IPS-20b (cell line): Measurements from ENCODE around the gene RPRD2.
"Not testable (repeated sequence)": the region's sequence is repeated elsewhere in the genome, so short reads cannot be mapped to it uniquely, and the experiment has no call there.

Experiments used
- H3K27ac ChIP-seq: one replicate; pipeline ENCODE4 v1.5.1; 2013; ENCODE audit warnings: low read length
- H3K27me3 ChIP-seq: 2 replicates; pipeline ENCODE4 v1.6.1; 2013; ENCODE audit warnings: mild to moderate bottlenecking, low read length, inconsistent platforms; ENCODE audit not compliant: insufficient read depth
- H3K36me3 ChIP-seq: 2 replicates; pipeline ENCODE4 v1.6.1; 2013; ENCODE audit warnings: low read depth, mild to moderate bottlenecking, inconsistent platforms, low read length, moderate library complexity; ENCODE audit not compliant: insufficient read depth
- H3K4me1 ChIP-seq: 2 replicates; pipeline ENCODE4 v1.6.1; 2013; ENCODE audit warnings: mild to moderate bottlenecking, control low read depth, inconsistent platforms, low read length, moderate library complexity; ENCODE audit not compliant: insufficient read depth
- H3K4me3 ChIP-seq: 2 replicates; pipeline ENCODE4 v1.5.1; 2013; ENCODE audit warnings: mild to moderate bottlenecking, low read length, inconsistent platforms
- H3K9ac ChIP-seq: 2 replicates; pipeline ENCODE4 v1.6.1; 2013; ENCODE audit warnings: low read depth, mild to moderate bottlenecking, inconsistent platforms, low read length, moderate library complexity
- H3K9me3 ChIP-seq: 2 replicates; pipeline ENCODE4 v1.6.1; 2013; ENCODE audit warnings: mild to moderate bottlenecking, low read depth, low read length, inconsistent platforms; ENCODE audit not compliant: insufficient read depth

Gene RPRD2

GRCh38 chr1:150395115-150395514 lies 31.2 kb downstream of the RPRD2 start:
- not testable (repeated sequence) for H3K9me3 ChIP-seq, H3K4me3 ChIP-seq, H3K27me3 ChIP-seq, H3K27ac ChIP-seq, H3K9ac ChIP-seq, H3K36me3 ChIP-seq, H3K4me1 ChIP-seq

- Histone ChIP-seq H3K27ac (no peak overlapping the region), H3K36me3 (no peaks in the 10 kb centered on the region), H3K27me3 (no peaks in the 10 kb centered on the region), H3K9ac (no peak overlapping the region), H3K9me3 (no peaks in the 10 kb centered on the region), H3K4me3 (no peak overlapping the region), H3K4me1 (no peaks in the 10 kb centered on the region)
These were observed 33.6 kb downstream of the RPRD2 start for GRCh38 chr1:150397392-150398032.

- no peak overlapping the region for H3K4me3 ChIP-seq
- H3K36me3 ChIP-seq, result no peaks in the 10 kb centered on the region
- H3K9ac ChIP-seq, result no peak overlapping the region
- H3K4me1 ChIP-seq, result peaks cover 18% of the 10 kb centered on the region
- H3K9me3 ChIP-seq, result no peaks in the 10 kb centered on the region
- no peaks in the 10 kb centered on the region for H3K27me3 ChIP-seq
- no peak overlapping the region for H3K27ac ChIP-seq
These were observed 40.5 kb downstream of the RPRD2 start for GRCh38 chr1:150404465-150404864.

- H3K36me3 ChIP-seq, result no peaks in the 10 kb centered on the region
- no peaks in the 10 kb centered on the region for H3K27me3 ChIP-seq
- peaks cover 18% of the 10 kb centered on the region for H3K4me1 ChIP-seq
- no peak overlapping the region for H3K27ac ChIP-seq
- no peak overlapping the region for H3K9ac ChIP-seq
- no peaks in the 10 kb centered on the region for H3K9me3 ChIP-seq
- H3K4me3 ChIP-seq, result no peak overlapping the region
These were observed 41.7 kb downstream of the RPRD2 start for GRCh38 chr1:150405660-150406059.

GRCh38 chr1:150406483-150406882 lies 42.5 kb downstream of the RPRD2 start:
- Histone ChIP-seq H3K9me3 (no peaks in the 10 kb centered on the region), H3K27ac (no peak overlapping the region), H3K36me3 (no peaks in the 10 kb centered on the region), H3K9ac (no peak overlapping the region), H3K4me1 (peaks cover 18% of the 10 kb centered on the region), H3K27me3 (no peaks in the 10 kb centered on the region), H3K4me3 (no peak overlapping the region)

- peaks cover 18% of the 10 kb centered on the region for H3K4me1 ChIP-seq
- no peaks in the 10 kb centered on the region for H3K36me3 ChIP-seq
- no peak overlapping the region for H3K27ac ChIP-seq
- no peak overlapping the region for H3K9ac ChIP-seq
- H3K27me3 ChIP-seq, result no peaks in the 10 kb centered on the region
- H3K9me3 ChIP-seq, result no peaks in the 10 kb centered on the region
- H3K4me3 ChIP-seq, result no peak overlapping the region
These were observed 43.4 kb downstream of the RPRD2 start for GRCh38 chr1:150407330-150407729.

- H3K4me1 ChIP-seq, result peaks cover 18% of the 10 kb centered on the region
- no peaks in the 10 kb centered on the region for H3K9me3 ChIP-seq
- no peak overlapping the region for H3K27ac ChIP-seq
- no peaks in the 10 kb centered on the region for H3K36me3 ChIP-seq
- H3K27me3 ChIP-seq, result no peaks in the 10 kb centered on the region
- no peak overlapping the region for H3K4me3 ChIP-seq
- no peak overlapping the region for H3K9ac ChIP-seq
These were observed 44.9 kb downstream of the RPRD2 start for GRCh38 chr1:150408800-150409199.

- H3K9me3 ChIP-seq, result no peaks in the 10 kb centered on the region
- H3K4me1 ChIP-seq, result peaks cover 18% of the 10 kb centered on the region
- H3K27me3 ChIP-seq, result no peaks in the 10 kb centered on the region
- H3K4me3 ChIP-seq, result no peak overlapping the region
- no peak overlapping the region for H3K27ac ChIP-seq
- H3K9ac ChIP-seq, result no peak overlapping the region
- no peaks in the 10 kb centered on the region for H3K36me3 ChIP-seq
These were observed 45.8 kb downstream of the RPRD2 start for GRCh38 chr1:150409504-150410362.

GRCh38 chr1:150410582-150411101 lies 46.7 kb downstream of the RPRD2 start:
- Histone ChIP-seq H3K4me1 (peaks cover 18% of the 10 kb centered on the region), H3K27ac (no peak overlapping the region)

GRCh38 chr1:150414592-150414991 lies 50.6 kb downstream of the RPRD2 start:
- Histone ChIP-seq H3K9ac (no peak overlapping the region), H3K9me3 (no peaks in the 10 kb centered on the region), H3K4me1 (no peaks in the 10 kb centered on the region), H3K27me3 (no peaks in the 10 kb centered on the region), H3K4me3 (no peak overlapping the region), H3K36me3 (peaks cover 17% of the 10 kb centered on the region; the same call in 1 of the 2 replicates), H3K27ac (no peak overlapping the region)

More at GRCh38 chr1:150410582-150411101, 46.7 kb downstream of the RPRD2 start:
- Histone ChIP-seq H3K9ac (no peak overlapping the region), H3K4me3 (no peak overlapping the region), H3K36me3 (no peaks in the 10 kb centered on the region), H3K9me3 (no peaks in the 10 kb centered on the region), H3K27me3 (no peaks in the 10 kb centered on the region)

- peaks cover 23% of the 10 kb centered on the region; the same call in 1 of the 2 replicates for H3K36me3 ChIP-seq
- H3K9ac ChIP-seq, result no peak overlapping the region
- no peaks in the 10 kb centered on the region for H3K4me1 ChIP-seq
- H3K27me3 ChIP-seq, result no peaks in the 10 kb centered on the region
- no peak overlapping the region for H3K27ac ChIP-seq
- H3K9me3 ChIP-seq, result no peaks in the 10 kb centered on the region
- H3K4me3 ChIP-seq, result no peak overlapping the region
These were observed 51.9 kb downstream of the RPRD2 start for GRCh38 chr1:150415800-150416199.
